Measurements from ENCODE around the gene TCP11L2.

Gene TCP11L2

DNA sequence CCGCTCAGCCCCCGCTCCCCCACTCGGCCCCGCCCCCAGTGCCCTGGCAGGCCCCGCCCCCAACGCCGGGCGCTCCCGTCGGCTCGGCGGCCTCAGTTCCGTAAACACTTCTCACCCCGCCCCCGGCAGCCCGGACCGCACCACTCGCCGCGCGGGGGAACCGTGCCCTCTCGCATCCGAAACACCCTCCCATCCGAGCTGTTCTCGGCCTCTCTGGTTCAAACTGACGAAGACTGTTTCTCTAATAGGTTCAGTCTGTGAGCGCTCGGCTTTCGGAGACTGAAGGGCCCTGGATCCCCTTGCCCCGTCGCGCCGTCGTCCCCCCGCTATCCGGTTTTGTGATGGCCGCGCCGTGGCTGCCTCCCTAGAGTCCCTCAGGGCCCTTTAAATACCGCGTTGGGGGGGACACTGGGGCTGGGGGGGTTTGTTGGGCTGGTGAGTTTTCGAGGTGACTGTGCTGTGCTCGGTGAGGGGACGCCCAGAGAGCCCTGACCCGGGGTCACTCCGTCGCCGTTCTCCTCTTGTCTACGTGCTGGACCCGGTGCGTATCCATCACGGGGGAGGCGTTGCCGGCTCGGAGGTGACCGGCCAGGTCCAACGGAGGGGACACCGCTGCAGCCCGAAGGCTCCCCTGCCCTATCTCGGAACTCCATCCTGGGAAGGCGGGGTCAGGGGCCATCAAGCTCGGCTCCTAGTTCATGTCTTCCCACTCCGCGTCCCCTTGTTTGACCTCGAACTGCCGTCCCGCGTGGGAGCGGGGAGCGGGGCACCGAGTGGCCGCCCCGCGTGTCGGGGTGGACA, at the start of gene TCP11L2:
TSS of gene TCP11L2 (plus strand) at position 333 of the 801 bp plus-strand sequence. CDS start 8,343 bp downstream, outside the sequence.
- DNase-seq (ENCODE audit: insufficient read length, low spot score) (peak; percentile 72), FAIRE-seq (no peak)

DNA sequence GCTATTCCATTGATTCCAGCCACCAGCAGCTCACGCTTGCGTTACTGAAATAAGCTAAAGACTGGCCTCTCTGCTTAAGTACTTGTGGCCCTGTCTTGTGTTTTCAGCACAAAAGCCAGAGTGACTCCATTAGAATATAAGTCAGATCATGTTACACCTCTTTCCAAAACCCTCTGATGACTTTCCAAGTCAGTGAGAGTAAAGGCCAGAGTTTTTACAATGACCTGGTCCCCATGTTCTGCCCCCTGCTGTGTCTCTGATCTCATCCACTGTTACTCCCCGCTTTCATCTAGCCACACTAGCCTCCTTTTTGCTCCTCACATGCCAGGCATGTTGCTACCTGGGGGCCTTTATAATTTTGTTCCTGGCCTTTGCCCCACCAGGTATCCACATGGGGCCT, 47.8 kb upstream of the TCP11L2 start:
- FAIRE-seq (no peak), DNase-seq (ENCODE audit: insufficient read length, low spot score) (no peak)

DNA sequence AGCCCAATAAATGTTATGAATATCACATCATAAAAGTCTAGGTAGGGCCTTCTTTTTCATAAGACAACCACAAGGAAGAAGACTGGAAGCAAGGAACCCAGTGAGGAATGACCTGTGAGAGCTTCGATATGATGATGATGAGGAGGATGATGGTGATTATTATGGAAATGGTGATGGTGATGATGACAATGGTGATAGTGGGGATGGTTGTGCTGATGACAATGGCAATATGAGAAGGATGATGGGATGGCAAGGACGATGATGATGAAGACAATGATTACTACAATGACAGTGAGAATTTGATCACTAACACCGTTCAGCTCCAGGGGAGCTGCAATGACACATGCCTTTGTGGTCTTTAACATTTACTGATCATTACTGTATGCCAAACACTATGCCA, 47.0 kb upstream of the TCP11L2 start:
- FAIRE-seq (no peak), DNase-seq (ENCODE audit: insufficient read length, low spot score) (no peak)

DNA sequence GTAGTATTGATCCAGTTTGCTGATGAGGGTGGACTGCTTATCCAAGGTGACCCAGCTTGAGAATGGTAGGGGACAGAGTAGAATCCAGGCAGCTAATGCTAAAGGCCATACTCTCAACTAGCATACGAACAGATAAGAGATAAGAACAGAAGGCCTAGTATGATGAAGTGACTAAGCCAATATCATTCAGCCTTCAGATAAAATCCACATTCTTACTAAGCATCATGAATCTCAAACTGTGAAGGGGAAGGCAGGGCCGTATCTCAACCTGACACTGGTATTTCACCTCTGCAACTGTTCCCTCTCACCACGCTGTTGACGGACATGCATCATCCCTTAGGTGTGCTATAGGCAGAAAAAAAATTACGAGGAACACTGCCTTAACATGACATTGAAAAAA, 46.6 kb upstream of the TCP11L2 start:
- DNase-seq (ENCODE audit: insufficient read length, low spot score) (no peak), FAIRE-seq (no peak)

DNA sequence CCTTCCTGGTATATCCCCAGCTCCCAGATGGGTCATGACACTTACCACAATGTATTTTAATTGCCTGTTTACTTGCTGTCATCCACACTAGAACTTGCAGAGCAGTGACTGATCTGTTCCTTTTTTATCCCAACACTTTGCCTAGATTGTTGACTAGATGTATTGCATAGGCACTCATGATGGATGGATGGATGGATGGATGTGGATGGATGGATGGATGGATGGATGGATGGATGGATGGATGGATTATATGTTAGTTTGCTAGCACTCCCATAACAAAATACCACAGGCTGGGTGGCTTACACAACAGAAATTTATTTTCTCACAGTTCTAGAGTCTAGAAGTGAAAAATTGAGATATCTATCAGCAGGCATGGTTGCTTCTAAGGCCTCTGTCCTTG, 46.0 kb upstream of the TCP11L2 start:
- DNase-seq (ENCODE audit: insufficient read length, low spot score) (no peak), FAIRE-seq (no peak)

DNA sequence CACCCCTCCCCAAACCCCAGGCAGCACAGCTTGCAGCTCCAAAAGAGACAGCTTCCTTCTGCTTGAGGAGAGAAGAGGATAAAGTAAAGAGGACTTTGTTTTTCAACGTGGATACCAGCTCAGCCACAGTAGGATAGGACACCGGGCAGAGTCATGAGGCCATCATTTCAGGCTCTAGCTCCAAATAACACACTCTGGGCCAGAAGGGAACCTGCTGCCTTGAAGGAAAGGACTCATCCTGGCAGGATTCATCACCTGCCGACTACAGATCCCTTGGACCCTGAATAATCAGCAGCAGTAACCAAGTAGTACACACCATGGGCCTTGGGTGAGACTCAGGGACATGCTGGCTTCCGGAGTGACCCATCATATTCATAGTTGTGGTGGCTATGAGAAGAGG, 44.3 kb upstream of the TCP11L2 start:
- FAIRE-seq (no peak), DNase-seq (ENCODE audit: insufficient read length, low spot score) (no peak)

DNA sequence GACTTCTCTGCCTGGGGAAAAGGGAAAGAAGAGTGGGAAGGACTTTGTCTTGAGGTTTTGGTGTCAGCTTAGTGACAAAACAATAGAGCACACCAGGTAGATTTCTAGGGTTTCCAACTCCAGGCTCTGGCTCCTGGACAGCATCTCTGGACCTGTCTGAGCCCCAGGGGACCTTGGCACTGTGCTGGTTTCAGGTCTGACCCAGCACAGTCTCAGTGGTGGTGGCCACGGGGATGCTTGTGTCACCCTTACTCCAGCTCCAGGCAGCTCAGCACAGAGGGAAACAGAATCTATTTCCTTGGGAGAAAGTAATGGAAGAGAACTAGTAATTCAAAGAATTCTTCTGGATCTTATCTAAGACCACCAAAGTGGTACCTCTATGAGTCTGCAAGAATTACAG, 43.6 kb upstream of the TCP11L2 start:
- FAIRE-seq = no peak

DNA sequence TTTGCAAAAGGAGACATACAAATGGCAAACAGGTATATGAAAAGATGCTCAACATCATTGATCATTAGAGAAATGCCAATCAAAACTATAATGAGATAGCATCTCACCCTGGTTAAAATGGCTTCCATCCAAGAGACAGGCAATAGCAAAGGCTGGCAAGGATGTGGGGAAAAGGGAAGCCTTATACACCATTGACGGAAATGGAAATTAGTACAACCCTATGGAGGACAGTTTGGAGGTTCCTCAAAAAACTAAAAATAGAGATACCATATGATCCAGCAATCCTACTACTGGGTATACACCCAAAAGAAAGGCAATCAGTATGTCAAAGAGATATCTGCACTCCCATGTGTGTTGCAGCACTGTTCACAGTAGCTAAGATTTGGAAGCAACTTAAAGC, 37.4 kb upstream of the TCP11L2 start:
- FAIRE-seq (no peak), DNase-seq (ENCODE audit: insufficient read length, low spot score) (no peak)

More for the DNA sequence above, 43.6 kb upstream of the TCP11L2 start:
- DNase-seq (ENCODE audit: insufficient read length, low spot score) = no peak

DNA sequence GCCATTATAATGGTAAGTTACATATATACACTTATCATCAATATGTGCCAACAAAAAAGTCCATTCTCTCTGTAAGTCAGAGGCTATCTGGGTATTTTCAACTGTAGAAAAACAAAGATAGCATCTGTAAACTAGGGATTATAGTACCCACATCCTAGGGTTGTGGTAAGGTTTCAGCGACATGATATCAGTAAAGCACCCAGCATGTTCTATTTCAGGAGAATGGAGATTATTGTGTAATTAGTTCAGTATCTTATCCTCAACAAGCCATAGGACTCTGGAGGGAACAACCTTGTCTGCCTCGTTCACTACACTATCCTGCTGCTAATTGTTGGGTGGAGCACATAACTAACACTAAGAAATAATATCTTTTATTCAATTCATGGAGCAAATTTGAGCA, 35.0 kb upstream of the TCP11L2 start:
- DNase-seq (ENCODE audit: insufficient read length, low spot score) (no peak), FAIRE-seq (no peak)

DNA sequence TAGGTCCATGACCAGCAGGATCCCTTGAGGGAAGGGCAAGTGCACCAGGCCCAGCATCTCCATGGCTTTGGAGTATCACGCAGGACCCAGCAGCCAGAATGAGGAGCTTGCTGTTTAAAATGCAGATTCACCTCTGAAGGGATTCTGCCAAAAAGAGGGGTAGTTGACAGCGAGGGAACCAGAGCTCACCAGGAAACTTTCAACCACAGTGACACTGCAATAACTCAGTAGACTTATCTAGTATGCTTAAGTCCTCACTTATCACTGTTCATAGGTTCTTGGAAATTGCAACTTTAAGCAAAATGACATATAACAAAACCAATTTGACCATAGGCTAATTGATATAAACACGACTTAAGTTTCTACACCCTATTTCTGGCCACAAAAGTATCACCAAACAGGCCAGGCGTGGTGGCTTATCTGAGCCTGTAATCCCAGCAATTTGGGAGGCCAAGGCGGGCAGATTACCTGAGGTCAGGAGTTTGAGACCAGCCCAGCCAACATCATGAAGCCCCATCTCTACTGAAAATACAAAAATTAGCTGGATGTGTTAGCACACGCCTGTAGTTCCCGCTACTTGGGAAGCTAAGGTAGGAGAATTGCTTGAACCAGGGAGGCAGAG, 33.3 kb upstream of the TCP11L2 start:
- DNase-seq (ENCODE audit: insufficient read length, low spot score) (no peak), FAIRE-seq (no peak)

DNA sequence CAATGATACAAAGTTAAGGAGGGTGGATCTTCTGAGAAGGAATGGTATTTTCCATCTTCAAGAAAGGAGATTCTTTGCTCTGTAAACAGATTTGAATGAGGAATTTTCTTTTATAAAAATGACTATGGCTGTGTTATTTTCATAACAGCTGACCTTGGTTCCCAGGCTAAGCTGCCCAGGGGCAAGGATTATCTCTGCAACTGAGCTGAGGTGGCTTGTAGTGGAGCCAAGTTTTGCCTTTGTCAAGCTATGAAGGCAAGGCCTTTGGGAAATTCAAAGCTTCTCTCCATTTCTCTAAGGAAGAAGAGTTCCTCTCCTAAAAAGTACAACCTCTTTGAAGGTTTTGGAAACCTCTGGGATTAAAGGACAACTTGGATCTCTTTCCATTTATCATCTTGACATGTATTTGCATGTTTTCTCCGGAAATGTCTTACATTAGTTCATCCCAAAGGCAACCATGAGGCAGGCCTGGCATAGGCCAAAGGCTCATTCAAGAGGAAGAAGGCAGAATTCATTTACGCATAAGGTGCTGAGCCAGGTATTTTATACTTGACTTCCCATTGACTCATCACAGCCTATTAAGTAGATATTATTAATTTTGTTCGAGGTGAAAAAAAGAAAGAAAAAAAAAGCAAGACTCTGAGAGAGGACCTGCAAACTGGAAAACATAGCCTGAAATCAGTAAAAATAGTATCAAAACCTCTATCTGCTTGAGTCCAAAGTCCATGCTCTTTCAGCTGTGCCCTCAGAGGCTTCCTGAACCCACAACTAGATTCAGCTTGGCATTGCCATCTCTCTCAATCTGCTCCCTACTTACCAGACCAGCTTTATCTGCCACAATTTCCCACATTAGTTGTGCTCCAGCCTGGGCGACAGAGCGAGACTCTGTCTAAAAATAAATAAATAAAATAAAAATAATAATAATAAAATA, 30.7 kb upstream of the TCP11L2 start:
- DNase-seq (ENCODE audit: insufficient read length, low spot score) (no peak), FAIRE-seq (no peak)

DNA sequence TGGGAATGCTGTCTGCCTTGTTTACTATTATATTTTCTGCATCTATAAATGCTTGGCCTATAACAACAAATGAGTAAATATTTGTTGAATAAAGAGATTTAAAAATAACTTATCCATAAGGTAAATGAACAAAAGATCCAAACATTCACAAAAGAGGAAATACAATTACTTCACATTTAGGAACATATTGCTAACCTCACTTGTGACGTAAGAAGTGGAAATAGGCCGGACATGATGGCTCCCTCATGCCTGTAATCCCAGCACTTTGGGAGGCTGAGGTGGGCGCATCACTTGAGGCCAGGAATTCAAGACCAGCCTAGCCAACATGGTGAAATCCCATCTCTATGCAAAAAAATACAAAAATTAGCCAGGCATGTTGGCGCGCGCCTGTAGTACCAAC, 29.0 kb upstream of the TCP11L2 start:
- FAIRE-seq = no peak

DNA sequence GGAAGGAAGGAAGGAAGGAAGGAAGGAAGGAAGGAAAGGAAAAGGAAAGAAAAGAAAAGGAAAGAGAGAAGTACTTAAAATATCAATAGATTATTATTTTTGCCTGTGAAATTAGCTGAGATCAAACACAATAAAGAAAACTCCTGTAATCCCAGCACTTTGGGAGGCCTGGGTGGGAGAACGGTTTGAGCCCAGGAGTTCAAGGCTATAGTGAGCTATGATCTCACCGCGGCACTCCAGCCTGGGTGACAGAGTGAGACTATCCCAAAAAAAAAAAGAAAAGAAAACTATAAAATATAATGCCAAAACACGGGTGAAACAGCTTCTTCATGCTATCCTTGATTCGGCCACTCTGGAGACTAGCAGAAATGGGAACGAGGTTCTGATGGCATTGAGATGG, 28.5 kb upstream of the TCP11L2 start:
- no peak for FAIRE-seq

More for the DNA sequence above, 29.0 kb upstream of the TCP11L2 start:
- DNase-seq (ENCODE audit: insufficient read length, low spot score) = no peak

DNA sequence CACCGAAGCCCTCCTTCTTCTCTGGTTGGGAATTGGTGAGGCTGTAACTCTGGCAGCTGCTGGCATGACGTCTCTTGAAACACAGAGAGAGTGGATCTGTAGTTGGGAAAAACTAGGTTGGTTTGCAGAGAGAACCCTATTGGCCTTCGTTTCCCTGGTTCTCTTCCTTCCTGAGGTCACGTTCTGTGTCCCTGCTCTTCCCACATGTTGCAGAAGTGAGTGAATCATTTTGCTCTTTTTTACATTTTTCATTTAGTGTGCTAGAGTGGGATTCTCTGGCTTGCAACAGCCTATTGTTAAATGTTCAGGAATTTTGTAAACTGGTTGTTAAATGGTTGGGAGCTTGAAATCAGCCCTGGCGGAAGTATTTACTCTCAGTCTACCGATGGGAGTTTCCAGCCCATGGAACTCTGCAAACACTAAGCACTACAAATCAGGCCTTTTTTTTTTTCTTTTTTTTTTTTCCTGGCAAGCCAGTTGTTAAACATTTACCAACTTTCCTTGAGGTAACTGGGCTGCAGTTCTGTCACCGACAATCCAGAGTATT, 27.9 kb upstream of the TCP11L2 start:
- DNase-seq (ENCODE audit: insufficient read length, low spot score) = no peak
- no peak for FAIRE-seq

More for the DNA sequence above, 28.5 kb upstream of the TCP11L2 start:
- no peak for DNase-seq (ENCODE audit: insufficient read length, low spot score)

DNA sequence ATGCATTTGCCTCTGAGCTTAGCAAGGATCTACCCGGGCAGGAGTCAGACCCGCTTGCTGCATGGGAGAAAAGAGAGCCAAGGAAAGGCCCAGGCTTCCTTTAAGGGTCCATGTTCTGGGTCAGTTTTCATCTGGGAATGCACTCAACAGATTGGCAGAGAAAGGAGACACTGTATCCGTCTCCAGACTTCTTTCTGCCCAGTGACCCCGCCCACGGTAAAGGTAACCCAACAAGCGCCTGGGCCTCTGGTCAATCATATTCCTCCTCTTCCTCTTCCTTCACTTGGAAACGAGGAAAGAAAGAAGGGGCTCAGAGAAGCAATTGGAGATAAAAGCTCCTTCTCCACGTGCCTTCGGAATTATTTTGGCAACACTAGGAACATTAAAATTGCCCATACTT, 27.1 kb upstream of the TCP11L2 start:
- DNase-seq (ENCODE audit: insufficient read length, low spot score) (no peak), FAIRE-seq (no peak)

DNA sequence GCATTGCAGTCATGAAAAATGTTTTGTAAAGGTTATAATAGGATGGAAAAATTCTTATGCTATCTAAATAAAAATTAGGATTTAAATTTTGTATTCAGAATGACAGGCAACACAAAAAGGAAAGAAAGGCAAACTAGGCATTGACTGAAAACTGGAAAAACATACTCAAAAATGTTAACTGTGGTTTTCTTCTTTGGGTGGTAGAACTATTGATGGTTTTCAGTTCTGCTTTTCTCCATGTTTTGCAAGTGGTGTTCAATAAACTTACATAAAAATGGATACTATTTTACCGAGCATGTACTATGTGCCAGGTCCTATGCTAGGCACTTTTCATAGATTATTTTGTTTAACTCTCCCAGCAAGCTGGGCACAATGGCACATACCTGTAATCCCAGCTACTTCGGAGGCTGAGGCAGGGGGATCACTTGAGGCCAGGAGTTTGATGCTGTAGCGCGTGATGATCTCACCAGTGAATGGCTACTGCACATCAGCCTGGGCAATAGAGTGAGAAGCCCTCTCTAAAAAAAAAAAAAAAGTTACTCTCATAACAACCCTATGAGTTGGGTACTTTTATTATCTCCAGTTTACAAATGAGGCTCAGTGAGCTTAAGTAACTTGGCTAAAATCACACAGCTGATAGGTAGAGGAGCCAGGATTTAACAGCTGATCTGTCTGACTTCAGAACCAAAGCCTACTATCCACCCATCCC, 26.3 kb upstream of the TCP11L2 start:
- FAIRE-seq (no peak), DNase-seq (ENCODE audit: insufficient read length, low spot score) (no peak)

DNA sequence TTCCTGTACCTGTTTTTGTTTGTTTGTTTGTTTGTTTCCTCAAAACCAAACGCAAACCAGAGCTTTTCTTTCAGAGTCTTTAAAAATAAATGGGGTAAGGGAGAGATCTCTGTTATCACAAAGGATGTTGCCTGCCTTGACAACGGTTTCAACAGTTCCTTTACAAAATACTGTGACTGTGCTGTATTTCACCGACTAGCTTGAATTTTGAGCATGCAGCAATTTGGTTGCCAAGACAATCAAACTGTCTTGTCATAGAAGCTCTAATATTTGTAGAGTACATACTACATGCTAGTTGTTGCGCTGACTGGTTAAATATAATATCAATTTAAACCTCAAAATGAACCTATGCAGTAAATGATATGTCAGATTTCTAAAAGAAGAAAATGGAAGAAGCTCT, 22.4 kb upstream of the TCP11L2 start:
- no peak for FAIRE-seq

DNA sequence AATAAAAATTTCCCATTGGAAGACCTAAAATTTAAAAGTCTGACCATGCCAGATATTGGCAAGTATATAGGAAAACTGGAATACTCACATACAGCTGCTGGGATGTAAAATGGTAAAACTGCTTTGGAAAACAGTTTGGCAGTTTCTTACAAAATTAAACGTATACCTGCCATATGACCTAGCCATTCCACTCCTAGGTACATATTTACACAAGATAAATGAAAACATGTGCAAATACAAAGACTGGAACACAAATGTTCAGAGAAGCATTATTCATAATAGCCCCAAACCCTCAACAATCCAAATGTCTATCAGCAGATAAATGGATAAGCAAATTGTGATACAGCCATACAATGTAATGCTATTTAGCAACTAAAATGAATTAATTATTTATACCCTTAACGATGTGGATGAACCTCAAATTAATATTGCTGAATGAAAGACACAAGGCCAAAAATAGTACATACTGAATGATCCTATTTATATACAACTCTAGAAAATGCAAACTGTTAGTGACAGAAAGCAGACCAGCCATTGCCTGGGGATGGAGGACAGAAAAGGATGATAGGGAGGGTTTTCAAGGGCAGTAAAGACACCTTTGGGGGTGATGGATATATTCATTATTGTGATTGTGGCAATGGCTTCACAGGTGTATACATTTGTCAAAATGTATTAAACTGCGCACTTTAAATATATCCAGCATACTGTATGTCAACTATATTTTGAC, 21.3 kb upstream of the TCP11L2 start:
- FAIRE-seq = no peak
- DNase-seq (ENCODE audit: insufficient read length, low spot score) = no peak

More for the DNA sequence above, 22.4 kb upstream of the TCP11L2 start:
- no peak for DNase-seq (ENCODE audit: insufficient read length, low spot score)

DNA sequence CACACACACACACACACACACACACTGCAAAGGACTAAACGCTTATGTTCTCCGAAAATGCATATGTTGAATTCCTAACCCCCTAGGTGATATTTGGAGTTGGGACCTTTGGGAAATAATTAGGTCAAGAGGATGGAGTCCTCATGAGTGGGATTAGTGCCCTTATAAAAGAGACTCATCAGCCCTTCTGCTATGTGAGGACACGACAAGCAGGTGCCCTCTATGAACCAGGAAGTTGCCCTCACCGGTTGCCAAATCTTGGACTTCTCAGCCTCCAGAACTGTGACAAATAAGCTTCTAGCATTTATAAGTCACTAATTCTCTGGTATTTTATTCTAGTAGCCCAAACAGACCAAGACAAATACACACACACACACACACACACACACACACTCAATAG, 20.7 kb upstream of the TCP11L2 start:
- FAIRE-seq (no peak), DNase-seq (ENCODE audit: insufficient read length, low spot score) (no peak)
